T-helper 1 cell treated with Interleukin-12 subunit alpha and Interleukin-12 subunit beta and Interleukin-4 antibody, amounts not matched to agents 30 μg/mL and 1 μg/mL, for 36 hours (primary cell): Measurements from ENCODE around the gene RTEL1.
A peak's percentile ranks its signal among the peaks of the same experiment; 100 is the strongest.

ENCODE experiments used
- H3K27ac Mint-ChIP-seq: one replicate; pipeline ENCODE4 v1.8.0; 2021; ENCODE audit warnings: mild to moderate bottlenecking, mixed read lengths
- H3K27me3 Mint-ChIP-seq: one replicate; pipeline ENCODE4 v1.8.0; 2021; ENCODE audit warnings: low read depth, mixed read lengths
- H3K36me3 Mint-ChIP-seq: one replicate; pipeline ENCODE4 v1.8.0; 2021; ENCODE audit warnings: low read depth, mixed read lengths
- H3K4me1 Mint-ChIP-seq: one replicate; pipeline ENCODE4 v1.8.0; 2021; ENCODE audit warnings: low read depth, mixed read lengths
- H3K4me3 Mint-ChIP-seq: one replicate; pipeline ENCODE4 v1.8.0; 2021; ENCODE audit warnings: mild to moderate bottlenecking, moderate library complexity, mixed read lengths
- H3K9me3 Mint-ChIP-seq: one replicate; pipeline ENCODE4 v1.8.0; 2021; ENCODE audit warnings: mixed read lengths

Gene RTEL1

GRCh38 chr20:63740627-63741353, 82.7 kb downstream of the RTEL1 start:
- no peaks in the 10 kb centered on the region for H3K9me3 Mint-ChIP-seq
- no peaks in the 10 kb centered on the region for H3K27me3 Mint-ChIP-seq
- H3K36me3 Mint-ChIP-seq = no peaks in the 10 kb centered on the region
- H3K27ac Mint-ChIP-seq = no peak overlapping the region
- H3K4me3 Mint-ChIP-seq = peak overlapping the region; percentile 21
- peaks cover 9% of the 10 kb centered on the region for H3K4me1 Mint-ChIP-seq

- no peak overlapping the region for H3K27ac Mint-ChIP-seq
- H3K4me1 Mint-ChIP-seq = peaks cover 4% of the 10 kb centered on the region
- H3K36me3 Mint-ChIP-seq = no peaks in the 10 kb centered on the region
- no peaks in the 10 kb centered on the region for H3K27me3 Mint-ChIP-seq
- H3K9me3 Mint-ChIP-seq = no peaks in the 10 kb centered on the region
- H3K4me3 Mint-ChIP-seq = peak overlapping the region; percentile 40
Measured at GRCh38 chr20:63741354-63741675, 83.2 kb downstream of the RTEL1 start.

- no peaks in the 10 kb centered on the region for H3K27me3 Mint-ChIP-seq
- H3K27ac Mint-ChIP-seq = no peak overlapping the region
- H3K4me3 Mint-ChIP-seq = no peak overlapping the region
- H3K4me1 Mint-ChIP-seq = no peaks in the 10 kb centered on the region
- H3K36me3 Mint-ChIP-seq = no peaks in the 10 kb centered on the region
- H3K9me3 Mint-ChIP-seq = no peaks in the 10 kb centered on the region
Measured at GRCh38 chr20:63741676-63742380, 83.7 kb downstream of the RTEL1 start.

GRCh38 chr20:63742381-63743024, 84.4 kb downstream of the RTEL1 start:
- no peaks in the 10 kb centered on the region for H3K27me3 Mint-ChIP-seq
- H3K9me3 Mint-ChIP-seq = no peaks in the 10 kb centered on the region
- no peaks in the 10 kb centered on the region for H3K36me3 Mint-ChIP-seq
- no peaks in the 10 kb centered on the region for H3K4me1 Mint-ChIP-seq
- no peak overlapping the region for H3K4me3 Mint-ChIP-seq
- no peak overlapping the region for H3K27ac Mint-ChIP-seq

- Mint-ChIP-seq H3K27ac (no peak overlapping the region), H3K4me3 (no peak overlapping the region), H3K4me1 (no peaks in the 10 kb centered on the region), H3K36me3 (no peaks in the 10 kb centered on the region), H3K27me3 (no peaks in the 10 kb centered on the region), H3K9me3 (no peaks in the 10 kb centered on the region)
Measured at GRCh38 chr20:63743210-63743970, 85.3 kb downstream of the RTEL1 start.

- Mint-ChIP-seq H3K27ac (no peak overlapping the region), H3K9me3 (no peaks in the 10 kb centered on the region)
Measured at GRCh38 chr20:63744158-63744557, 86.0 kb downstream of the RTEL1 start.

GRCh38 chr20:63744574-63745423, 86.7 kb downstream of the RTEL1 start:
- Mint-ChIP-seq H3K4me1 (peaks cover 2% of the 10 kb centered on the region), H3K9me3 (no peaks in the 10 kb centered on the region), H3K36me3 (no peaks in the 10 kb centered on the region), H3K27ac (no peak overlapping the region), H3K4me3 (no peak overlapping the region), H3K27me3 (no peaks in the 10 kb centered on the region)

More at GRCh38 chr20:63744158-63744557, 86.0 kb downstream of the RTEL1 start:
- Mint-ChIP-seq H3K4me1 (no peaks in the 10 kb centered on the region), H3K36me3 (no peaks in the 10 kb centered on the region), H3K27me3 (no peaks in the 10 kb centered on the region), H3K4me3 (no peak overlapping the region)

- no peak overlapping the region for H3K4me3 Mint-ChIP-seq
Measured at GRCh38 chr20:63745424-63745805, 87.3 kb downstream of the RTEL1 start.

More at GRCh38 chr20:63745424-63745805, 87.3 kb downstream of the RTEL1 start:
- no peaks in the 10 kb centered on the region for H3K9me3 Mint-ChIP-seq
- no peaks in the 10 kb centered on the region for H3K27me3 Mint-ChIP-seq
- no peak overlapping the region for H3K27ac Mint-ChIP-seq
- H3K36me3 Mint-ChIP-seq = no peaks in the 10 kb centered on the region
- H3K4me1 Mint-ChIP-seq = peaks cover 2% of the 10 kb centered on the region
